DOHH2 (cell line): ENCODE measurements around the gene APBA2.

ENCODE experiments used
- H3F3A ChIP-seq: fragments of 200-600 bp; sonication (generic), shearing (Covaris generic); 2 replicates; pipeline ENCODE4 v1.6.0; 2016; ENCODE audit warnings: antibody characterized with exemption, mild to moderate bottlenecking; ENCODE audit not compliant: control insufficient read depth, insufficient read depth
- H3K27ac ChIP-seq: fragments of 200-600 bp; sonication (generic); 2 replicates; pipeline ENCODE4 v1.5.1; 2014; ENCODE audit warnings: low read depth, mild to moderate bottlenecking, low read length, moderate library complexity
- H3K27me3 ChIP-seq: fragments of 200-600 bp; sonication (generic); 2 replicates; pipeline ENCODE4 v1.6.1; 2014; ENCODE audit warnings: mild to moderate bottlenecking, low read length, mixed read lengths; ENCODE audit not compliant: control insufficient read depth
- H3K36me3 ChIP-seq: fragments of 200-600 bp; sonication (generic); 2 replicates; pipeline ENCODE4 v1.6.1; 2014; ENCODE audit warnings: mild to moderate bottlenecking, low read length, moderate library complexity, mixed read lengths; ENCODE audit not compliant: control insufficient read depth
- H3K4me1 ChIP-seq: fragments of 200-600 bp; sonication (generic); 2 replicates; pipeline ENCODE4 v1.6.1; 2014; ENCODE audit warnings: mild to moderate bottlenecking, low read length, mixed read lengths; ENCODE audit not compliant: control insufficient read depth
- H3K4me2 ChIP-seq: fragments of 200-600 bp; sonication (generic); 2 replicates; pipeline ENCODE4 v1.6.0; 2014; ENCODE audit warnings: mild to moderate bottlenecking, low read length, moderate library complexity
- H3K4me3 ChIP-seq: fragments of 200-600 bp; sonication (generic); 2 replicates; pipeline ENCODE4 v1.5.1; 2014; ENCODE audit warnings: mild to moderate bottlenecking, low read length, mixed read lengths
- H3K79me2 ChIP-seq: fragments of 200-600 bp; sonication (generic); 2 replicates; pipeline ENCODE4 v1.6.1; 2014; ENCODE audit warnings: mild to moderate bottlenecking, low read length, mixed read lengths; ENCODE audit not compliant: control insufficient read depth
- H3K9me2 ChIP-seq: fragments of 200-600 bp; sonication (generic); replicated peaks from 2 replicates; pipeline ENCODE4 v1.6.1; 2014; ENCODE audit warnings: mild to moderate bottlenecking, low read length, mixed read lengths; ENCODE audit not compliant: control insufficient read depth
- H3K9me3 ChIP-seq: fragments of 200-600 bp; sonication (generic); 2 replicates; pipeline ENCODE4 v1.6.1; 2014; ENCODE audit warnings: antibody characterized with exemption, low read length, mixed read lengths; ENCODE audit not compliant: control insufficient read depth, insufficient read depth
- H4K20me1 ChIP-seq: fragments of 200-600 bp; sonication (generic); 2 replicates; pipeline ENCODE4 v1.6.0; 2014; ENCODE audit warnings: low read depth, mild to moderate bottlenecking, antibody characterized with exemption, low read length, moderate library complexity; ENCODE audit not compliant: control insufficient read depth, insufficient read depth
- CTCF ChIP-seq: fragments of 200-600 bp; sonication (generic); IDR thresholded peaks from one replicate; pipeline ENCODE4 v1.5.1; 2014; ENCODE audit warnings: antibody characterized with exemption, mild to moderate bottlenecking, low read depth, low read length; ENCODE audit not compliant: poor library complexity, severe bottlenecking
- EZH2phosphoT487 ChIP-seq: fragments of 200-600 bp; sonication (generic); IDR thresholded peaks from 2 replicates; pipeline ENCODE4 v1.6.1; 2017; ENCODE audit warnings: borderline replicate concordance, mild to moderate bottlenecking, antibody characterized with exemption, low read length, moderate library complexity, mixed read lengths

Gene APBA2

GRCh38 chr15:28909958-28910500, 24.3 kb downstream of the APBA2 start:
- Histone ChIP-seq H3K36me3 (no peaks in the 10 kb centered on the region), H3K9me2 (no peaks in the 10 kb centered on the region), H3K9me3 (no peaks in the 10 kb centered on the region), H3K79me2 (no peaks in the 10 kb centered on the region), H3K4me3 (no peak overlapping the region), H3K4me2 (no peak overlapping the region), H4K20me1 (no peaks in the 10 kb centered on the region), H3K27ac (no peak overlapping the region), H3F3A (no peaks in the 10 kb centered on the region), H3K4me1 (no peaks in the 10 kb centered on the region), H3K27me3 (no peaks in the 10 kb centered on the region)
- TF ChIP-seq EZH2phosphoT487: no peak
- no peak for TF ChIP-seq CTCF

GRCh38 chr15:28911310-28911931, 25.6 kb downstream of the APBA2 start:
- no peaks in the 10 kb centered on the region for H3K9me2 ChIP-seq
- H4K20me1 ChIP-seq: no peaks in the 10 kb centered on the region
- no peak overlapping the region for H3K4me3 ChIP-seq
- H3K4me1 ChIP-seq: no peaks in the 10 kb centered on the region
- no peak overlapping the region for H3K4me2 ChIP-seq
- H3K27ac ChIP-seq: no peak overlapping the region
- no peaks in the 10 kb centered on the region for H3K36me3 ChIP-seq
- H3F3A ChIP-seq: no peaks in the 10 kb centered on the region
- H3K27me3 ChIP-seq: no peaks in the 10 kb centered on the region
- no peaks in the 10 kb centered on the region for H3K9me3 ChIP-seq
- H3K79me2 ChIP-seq: no peaks in the 10 kb centered on the region
- TF ChIP-seq CTCF: no peak
- no peak for TF ChIP-seq EZH2phosphoT487

- no peaks in the 10 kb centered on the region for H3F3A ChIP-seq
- no peaks in the 10 kb centered on the region for H4K20me1 ChIP-seq
- no peaks in the 10 kb centered on the region for H3K9me3 ChIP-seq
- no peak overlapping the region for H3K4me3 ChIP-seq
- H3K9me2 ChIP-seq: no peaks in the 10 kb centered on the region
- TF ChIP-seq CTCF (no peak), EZH2phosphoT487 (no peak)
- H3K36me3 ChIP-seq: no peaks in the 10 kb centered on the region
- H3K79me2 ChIP-seq: no peaks in the 10 kb centered on the region
- no peak overlapping the region for H3K27ac ChIP-seq
- no peaks in the 10 kb centered on the region for H3K27me3 ChIP-seq
- no peak overlapping the region for H3K4me2 ChIP-seq
- H3K4me1 ChIP-seq: no peaks in the 10 kb centered on the region
These were observed 26.6 kb downstream of the APBA2 start for GRCh38 chr15:28912422-28912821.
